Measurements from ENCODE around the gene STARD13.

STARD13 gene

DNA sequence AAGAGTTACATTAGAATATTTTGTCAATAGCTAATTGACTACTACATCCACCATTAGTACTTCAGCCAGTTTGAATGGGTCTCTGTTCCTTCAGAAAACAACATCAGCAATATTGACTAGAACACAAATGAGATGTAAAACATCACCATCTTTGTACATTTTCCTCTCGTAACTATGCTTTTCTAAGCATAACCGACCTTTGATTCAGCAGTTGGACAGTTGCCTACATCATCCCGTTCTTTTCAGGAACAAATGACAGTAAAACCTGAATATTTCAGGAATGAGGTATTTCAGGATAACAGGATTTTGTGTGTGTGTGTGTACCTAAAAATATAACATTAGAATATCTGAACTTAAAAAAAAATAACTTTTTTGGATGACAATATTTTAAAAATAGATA is 60.9 kb downstream of the STARD13 start:
- no peaks in the 10 kb centered on the region for H3K4me1 ChIP-seq (ENCODE audit: low read length)
- no peaks in the 10 kb centered on the region for H3K9me3 ChIP-seq (replicated peaks; ENCODE audit: insufficient read depth, low read length)
- no peaks in the 10 kb centered on the region for H3K79me2 ChIP-seq (ENCODE audit: low read length)
- H3K27me3 ChIP-seq (replicated peaks; ENCODE audit: insufficient read depth, low read length) = no peaks in the 10 kb centered on the region
- no peak overlapping the region for H3K27ac ChIP-seq (ENCODE audit: low read length)
- H4K20me1 ChIP-seq (ENCODE audit: insufficient read depth, low read length) = no peaks in the 10 kb centered on the region
- no peak overlapping the region for H3K4me3 ChIP-seq (ENCODE audit: low read length)
- DNase-seq = no peak
- H3F3A ChIP-seq (ENCODE audit: insufficient read depth, low read length) = no peaks in the 10 kb centered on the region
- no peak overlapping the region for H2AFZ ChIP-seq (ENCODE audit: low read length)
- no peak overlapping the region for H3K4me2 ChIP-seq (ENCODE audit: low read depth, low read length)
- no peak overlapping the region for H3K9ac ChIP-seq (ENCODE audit: low read length)
- TF ChIP-seq EZH2phosphoT487 (IDR thresholded peaks at IDR 0.05; ENCODE audit: low read length) (no peak), EZH2 (optimal IDR thresholded peaks at IDR 0.05; ENCODE audit: low read depth, low read length) (no peak)
- TF ChIP-seq, protein P1, sequence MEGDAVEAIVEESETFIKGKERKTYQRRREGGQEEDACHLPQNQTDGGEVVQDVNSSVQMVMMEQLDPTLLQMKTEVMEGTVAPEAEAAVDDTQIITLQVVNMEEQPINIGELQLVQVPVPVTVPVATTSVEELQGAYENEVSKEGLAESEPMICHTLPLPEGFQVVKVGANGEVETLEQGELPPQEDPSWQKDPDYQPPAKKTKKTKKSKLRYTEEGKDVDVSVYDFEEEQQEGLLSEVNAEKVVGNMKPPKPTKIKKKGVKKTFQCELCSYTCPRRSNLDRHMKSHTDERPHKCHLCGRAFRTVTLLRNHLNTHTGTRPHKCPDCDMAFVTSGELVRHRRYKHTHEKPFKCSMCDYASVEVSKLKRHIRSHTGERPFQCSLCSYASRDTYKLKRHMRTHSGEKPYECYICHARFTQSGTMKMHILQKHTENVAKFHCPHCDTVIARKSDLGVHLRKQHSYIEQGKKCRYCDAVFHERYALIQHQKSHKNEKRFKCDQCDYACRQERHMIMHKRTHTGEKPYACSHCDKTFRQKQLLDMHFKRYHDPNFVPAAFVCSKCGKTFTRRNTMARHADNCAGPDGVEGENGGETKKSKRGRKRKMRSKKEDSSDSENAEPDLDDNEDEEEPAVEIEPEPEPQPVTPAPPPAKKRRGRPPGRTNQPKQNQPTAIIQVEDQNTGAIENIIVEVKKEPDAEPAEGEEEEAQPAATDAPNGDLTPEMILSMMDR (IDR thresholded peaks at IDR 0.05; ENCODE audit: low read length) = no peak
- H3K36me3 ChIP-seq (replicated peaks; ENCODE audit: insufficient read depth, low read length) = no peaks in the 10 kb centered on the region
- no peaks in the 10 kb centered on the region for H3K9me2 ChIP-seq (replicated peaks; ENCODE audit: insufficient read depth, low read length)

DNA sequence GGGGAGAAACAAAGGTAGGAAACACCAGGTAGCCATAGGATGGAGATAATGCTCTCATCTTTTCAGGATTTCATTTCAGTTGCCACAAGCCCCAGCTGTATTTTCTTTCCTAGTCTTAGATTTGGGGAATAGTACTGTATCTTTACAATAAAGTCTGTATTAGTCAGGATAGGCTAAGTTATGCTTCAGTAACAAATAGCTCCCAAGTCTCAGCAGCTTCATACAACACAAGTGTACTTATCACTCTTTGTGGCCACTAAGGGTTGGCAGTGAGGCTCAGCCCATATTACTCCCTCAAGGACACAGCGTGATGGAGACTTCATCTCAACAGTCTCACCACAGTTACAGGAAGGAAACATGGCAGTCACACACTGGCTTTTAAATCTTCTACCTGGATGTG is 61.4 kb downstream of the STARD13 start:
- no peak overlapping the region for H3K27ac ChIP-seq (ENCODE audit: low read length)
- DNase-seq = no peak
- H3K9ac ChIP-seq (ENCODE audit: low read length) = no peak overlapping the region
- H3K4me1 ChIP-seq (ENCODE audit: low read length) = no peaks in the 10 kb centered on the region
- no peaks in the 10 kb centered on the region for H3F3A ChIP-seq (ENCODE audit: insufficient read depth, low read length)
- H4K20me1 ChIP-seq (ENCODE audit: insufficient read depth, low read length) = no peaks in the 10 kb centered on the region
- H3K36me3 ChIP-seq (replicated peaks; ENCODE audit: insufficient read depth, low read length) = no peaks in the 10 kb centered on the region
- H3K4me2 ChIP-seq (ENCODE audit: low read depth, low read length) = no peak overlapping the region
- no peak overlapping the region for H2AFZ ChIP-seq (ENCODE audit: low read length)
- no peaks in the 10 kb centered on the region for H3K9me3 ChIP-seq (replicated peaks; ENCODE audit: insufficient read depth, low read length)
- H3K4me3 ChIP-seq (ENCODE audit: low read length) = no peak overlapping the region
- H3K9me2 ChIP-seq (replicated peaks; ENCODE audit: insufficient read depth, low read length) = no peaks in the 10 kb centered on the region
- no peaks in the 10 kb centered on the region for H3K79me2 ChIP-seq (ENCODE audit: low read length)
- H3K27me3 ChIP-seq (replicated peaks; ENCODE audit: insufficient read depth, low read length) = no peaks in the 10 kb centered on the region
- no peak for TF ChIP-seq EZH2phosphoT487 (IDR thresholded peaks at IDR 0.05; ENCODE audit: low read length)
- no peak for TF ChIP-seq EZH2 (optimal IDR thresholded peaks at IDR 0.05; ENCODE audit: low read depth, low read length)
- TF ChIP-seq, protein P1 (IDR thresholded peaks at IDR 0.05; ENCODE audit: low read length) = no peak

DNA sequence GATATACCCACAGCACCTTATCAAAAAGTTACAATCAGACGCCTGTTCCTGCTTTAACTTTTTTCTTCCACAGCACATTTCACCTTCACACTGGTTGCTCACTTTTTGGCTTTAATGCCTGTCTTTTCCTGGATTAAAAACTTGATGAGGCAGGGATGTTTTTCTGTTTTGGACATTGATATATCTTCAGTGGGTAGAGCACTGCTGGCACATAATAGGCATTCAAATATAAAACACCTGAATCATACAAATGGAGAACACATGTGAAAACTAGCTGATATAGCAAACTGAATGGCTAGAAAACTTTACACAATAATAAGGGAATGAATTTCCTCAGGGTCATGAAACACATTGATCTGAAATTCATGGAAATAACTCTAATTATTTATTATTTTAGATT is 65.6 kb downstream of the STARD13 start:
- DNase-seq = no peak
- no peak overlapping the region for H3K27ac ChIP-seq (ENCODE audit: low read length)
- H2AFZ ChIP-seq (ENCODE audit: low read length) = no peak overlapping the region
- H3K9me2 ChIP-seq (replicated peaks; ENCODE audit: insufficient read depth, low read length) = no peaks in the 10 kb centered on the region
- H3K4me2 ChIP-seq (ENCODE audit: low read depth, low read length) = no peak overlapping the region
- no peaks in the 10 kb centered on the region for H3K4me1 ChIP-seq (ENCODE audit: low read length)
- H3K79me2 ChIP-seq (ENCODE audit: low read length) = no peaks in the 10 kb centered on the region
- H3K27me3 ChIP-seq (replicated peaks; ENCODE audit: insufficient read depth, low read length) = no peaks in the 10 kb centered on the region
- no peaks in the 10 kb centered on the region for H4K20me1 ChIP-seq (ENCODE audit: insufficient read depth, low read length)
- H3K36me3 ChIP-seq (replicated peaks; ENCODE audit: insufficient read depth, low read length) = no peaks in the 10 kb centered on the region
- H3K4me3 ChIP-seq (ENCODE audit: low read length) = no peak overlapping the region
- TF ChIP-seq, protein P1 (IDR thresholded peaks at IDR 0.05; ENCODE audit: low read length) = no peak
- no peak for TF ChIP-seq EZH2 (optimal IDR thresholded peaks at IDR 0.05; ENCODE audit: low read depth, low read length)
- no peak for TF ChIP-seq EZH2phosphoT487 (IDR thresholded peaks at IDR 0.05; ENCODE audit: low read length)
- no peaks in the 10 kb centered on the region for H3K9me3 ChIP-seq (replicated peaks; ENCODE audit: insufficient read depth, low read length)
- H3F3A ChIP-seq (ENCODE audit: insufficient read depth, low read length) = no peaks in the 10 kb centered on the region
- H3K9ac ChIP-seq (ENCODE audit: low read length) = no peak overlapping the region

Data from MM.1S (cell line).